Activated CD4-positive, alpha-beta T cell treated with anti-CD3 and anti-CD28 coated beads for 4 hours (primary cell): Measurements from ENCODE around the gene RPS17.
A peak's percentile ranks its signal among the peaks of the same experiment; 100 is the strongest.

ENCODE experiments used
- DNase-seq, 2 donors: peaks; one replicate each; pipeline ENCODE4 v3.0.0-alpha.2; 2020

Gene RPS17

DNA sequence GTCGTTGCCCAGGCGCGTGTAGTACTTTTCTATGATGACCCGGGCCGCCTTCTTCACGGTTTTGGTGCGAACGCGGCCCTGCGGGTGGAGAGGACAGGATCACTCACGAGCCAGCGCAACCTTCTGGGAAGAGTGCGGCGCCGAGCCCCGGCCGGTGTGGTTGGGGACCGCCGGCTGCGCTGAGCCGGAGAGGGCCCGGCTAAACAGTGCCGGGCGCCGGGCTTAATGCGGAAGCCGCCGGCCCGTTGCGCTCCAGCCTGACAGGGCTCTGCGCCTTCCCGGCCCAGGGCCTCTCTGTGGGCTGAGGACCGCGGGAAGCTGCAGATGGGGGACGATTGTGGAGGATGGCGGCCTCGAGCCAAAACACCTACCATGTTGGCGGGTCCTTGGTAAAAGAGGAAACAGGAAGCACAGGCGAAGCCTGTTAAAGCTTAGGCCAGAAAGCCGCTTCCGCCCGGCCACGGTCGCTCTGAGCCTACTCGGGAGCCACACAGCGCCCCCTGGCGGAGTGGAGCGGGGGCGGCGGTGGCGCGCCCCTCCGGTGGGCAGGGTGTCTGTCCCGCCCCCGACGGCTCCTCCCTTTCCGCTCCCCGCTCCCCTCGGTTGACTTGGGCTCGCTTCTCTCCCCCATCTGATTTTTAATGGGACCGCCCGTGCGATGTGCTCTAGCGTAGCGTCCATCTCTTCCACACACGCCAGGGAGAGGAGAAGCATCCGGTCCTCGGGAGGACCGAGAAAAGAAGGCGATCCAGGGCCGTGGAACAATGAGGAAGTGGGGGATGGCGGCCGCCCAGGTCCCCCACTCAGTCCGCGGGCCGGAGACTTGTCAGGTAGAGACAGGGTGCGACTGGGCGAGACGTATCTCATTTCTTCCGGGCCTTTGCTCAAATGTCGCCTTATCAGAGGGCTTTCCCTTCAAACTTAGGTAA is at the start of gene RPS17:
RPS17 (minus strand) TSS at position 403 of the 929 bp plus-strand sequence; CDS start at position 374, 29 bp downstream.
- peak; percentile 97 to 98 for DNase-seq

DNA sequence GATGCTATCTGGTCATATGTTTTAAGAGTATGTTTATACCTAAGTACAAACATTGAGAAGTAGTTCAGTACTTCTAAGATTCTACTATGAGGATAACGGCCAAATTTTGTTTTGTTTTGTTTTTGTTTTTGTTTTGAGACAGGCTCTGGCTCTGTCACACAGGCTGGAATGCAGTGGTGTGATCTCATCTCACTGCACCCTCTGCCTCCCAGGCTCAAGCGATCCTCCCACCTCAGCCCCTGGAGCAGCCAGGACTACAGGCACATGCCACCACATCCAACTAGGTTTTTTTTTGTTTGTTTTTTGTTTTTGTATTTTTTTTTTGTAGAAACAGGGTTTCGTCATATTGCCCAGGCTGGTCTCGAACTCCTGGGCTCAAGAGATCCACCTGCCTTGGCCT is 47.5 kb upstream of the RPS17 start:
- DNase-seq: no peak

DNA sequence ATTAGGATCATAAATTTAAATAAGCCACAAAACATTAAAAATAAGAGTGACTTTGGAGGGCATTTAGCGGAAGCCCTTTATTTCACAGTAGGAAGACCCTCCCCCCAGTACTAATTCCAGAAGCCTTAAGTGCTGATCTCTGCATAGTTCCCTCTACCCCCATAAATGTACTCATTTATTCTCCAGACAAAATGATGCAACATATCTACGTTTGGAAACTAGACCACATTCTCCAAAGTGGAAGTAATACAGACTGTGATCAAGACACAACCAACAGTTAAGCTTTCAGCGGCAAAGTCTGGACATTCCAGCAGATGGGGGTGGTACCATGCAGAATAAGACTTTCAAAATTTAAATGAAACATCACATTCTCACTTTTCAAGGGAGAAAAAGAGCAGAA is 44.8 kb upstream of the RPS17 start:
- no peak for DNase-seq

DNA sequence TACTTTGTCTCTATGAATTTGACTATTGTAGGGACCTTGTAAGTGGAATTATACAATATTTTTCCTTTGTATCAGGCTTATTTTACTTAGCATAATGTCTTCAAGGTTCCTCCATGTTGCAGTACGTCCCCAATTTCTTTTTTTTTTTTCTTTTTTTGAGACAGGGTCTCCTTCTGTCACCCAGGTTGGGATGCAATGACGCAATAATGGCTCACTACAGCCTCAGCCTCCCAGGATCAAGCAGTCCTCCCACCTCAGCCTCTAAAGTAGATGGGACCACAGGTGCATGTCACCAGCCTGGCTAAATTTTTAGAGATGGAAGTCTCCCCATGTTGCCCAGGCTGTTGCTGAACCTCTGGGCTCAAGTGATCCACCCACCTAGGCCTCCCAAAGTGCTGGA is 40.5 kb upstream of the RPS17 start:
- DNase-seq: no peak

DNA sequence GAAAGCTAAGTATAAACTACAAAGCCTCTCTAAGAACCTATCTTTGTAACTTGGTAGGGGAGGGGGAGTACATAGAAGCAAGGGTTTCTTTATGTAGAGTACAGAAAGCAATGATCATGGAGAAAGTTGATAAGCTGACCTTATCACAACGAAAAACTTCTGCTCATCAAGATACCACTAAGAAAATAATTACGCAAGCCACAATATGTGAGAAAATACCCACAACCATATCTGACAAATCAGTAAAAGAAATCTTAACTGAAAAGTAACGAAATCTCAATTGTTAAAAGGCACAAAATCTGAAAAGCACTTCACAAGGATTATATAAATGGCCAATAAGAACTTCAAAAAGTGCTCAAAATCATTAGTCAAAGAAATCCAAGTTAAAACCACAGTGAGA is 35.1 kb upstream of the RPS17 start:
- DNase-seq: no peak

DNA sequence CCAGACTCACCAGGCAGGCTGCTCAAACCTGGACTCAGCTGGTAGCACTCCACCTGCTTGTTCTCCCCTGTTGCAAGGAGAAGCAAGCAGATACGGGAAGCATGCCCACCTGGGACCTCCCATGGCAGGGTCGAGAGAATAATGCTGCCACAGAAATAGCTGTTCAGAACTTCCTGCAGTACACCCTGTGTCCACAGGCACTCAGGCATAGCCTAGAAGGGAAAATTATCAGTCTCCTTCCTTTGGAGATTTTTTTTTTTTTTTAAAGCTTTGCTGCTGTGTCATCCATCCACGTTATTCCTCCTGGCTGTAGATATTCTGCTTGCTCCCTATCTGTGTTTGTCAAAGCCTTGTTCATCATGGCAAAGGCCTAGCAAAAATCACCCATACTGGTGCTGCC is 32.7 kb upstream of the RPS17 start:
- no peak for DNase-seq

DNA sequence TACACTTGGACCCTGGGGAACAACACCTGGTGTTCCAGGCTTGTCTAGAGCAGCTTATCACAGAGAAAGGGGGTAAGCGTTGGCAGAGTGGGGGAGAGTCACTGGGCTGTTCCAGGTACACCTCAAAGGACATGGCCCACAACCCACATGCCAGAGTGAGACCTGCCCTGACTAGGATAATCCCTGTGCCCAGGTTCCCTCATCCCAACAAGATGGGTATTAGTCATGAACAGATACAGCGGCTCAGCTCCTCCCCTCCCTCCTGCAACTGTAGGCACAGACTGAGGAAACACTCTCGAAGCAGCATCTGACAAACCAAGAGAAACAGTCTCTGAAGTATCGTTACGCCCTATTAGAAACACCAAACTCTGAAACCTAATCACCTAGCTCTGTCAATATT is 32.1 kb upstream of the RPS17 start:
- DNase-seq: no peak

DNA sequence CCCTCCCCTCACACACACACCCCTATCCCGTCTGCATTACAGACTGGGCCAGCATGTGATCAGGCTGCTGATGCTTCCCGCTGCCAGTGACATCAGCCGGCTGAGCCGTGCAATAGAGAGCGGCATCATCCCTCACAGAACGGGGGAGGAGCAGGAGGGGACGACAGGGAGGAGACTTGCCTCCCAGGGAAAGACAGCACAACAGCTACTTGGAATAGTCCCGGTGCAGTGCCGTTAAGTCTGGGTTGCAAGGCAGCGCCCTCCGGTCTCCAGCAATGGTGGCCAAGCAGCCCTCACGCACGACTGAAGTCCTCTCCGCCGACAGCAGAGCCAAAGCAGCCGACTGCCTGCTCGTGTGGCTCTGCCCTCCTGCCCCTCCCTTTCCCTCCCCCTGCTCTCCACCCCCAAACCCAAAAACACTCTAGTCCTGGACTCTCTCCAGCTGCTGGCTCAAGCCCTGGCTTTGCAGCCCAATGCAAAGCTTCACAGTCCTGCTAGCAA is 31.5 kb upstream of the RPS17 start:
- DNase-seq: no peak

DNA sequence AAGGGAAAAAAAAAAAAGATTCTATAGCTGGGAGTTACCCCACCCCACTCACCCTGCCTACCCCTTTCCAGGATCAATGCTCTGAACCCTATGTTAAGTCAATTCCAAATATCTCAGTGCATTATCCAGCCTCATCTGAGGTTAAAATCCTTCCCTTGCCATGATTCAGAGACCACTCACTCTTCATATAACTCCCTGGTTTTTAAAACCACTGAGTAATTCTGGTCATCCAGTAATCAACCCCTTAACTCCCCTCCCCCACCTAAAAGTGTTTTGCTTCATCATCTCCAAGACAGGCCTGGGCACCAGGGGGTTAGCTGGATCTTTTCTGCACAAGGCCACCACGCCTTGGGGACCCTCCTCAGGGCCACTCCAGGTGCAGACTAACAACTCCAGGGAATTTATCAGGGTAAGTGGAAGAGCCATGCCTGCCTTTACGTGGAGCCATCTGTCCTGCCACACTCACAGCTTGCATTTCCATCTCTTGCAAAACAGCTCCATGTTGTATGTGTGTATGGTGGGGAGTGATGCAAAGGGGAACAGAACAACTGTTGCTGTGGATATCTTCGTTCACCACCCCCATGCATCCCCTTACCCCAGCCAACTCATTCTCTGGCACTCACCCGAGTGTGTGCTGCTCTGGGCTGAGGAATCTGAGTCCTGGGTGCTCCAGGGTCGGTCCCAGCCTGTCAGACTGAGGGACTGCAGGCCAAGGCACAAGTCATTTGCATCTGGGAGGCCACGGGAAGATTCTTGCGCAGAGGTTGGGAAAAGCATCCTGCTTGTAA is 30.7 kb upstream of the RPS17 start:
- DNase-seq: no peak

DNA sequence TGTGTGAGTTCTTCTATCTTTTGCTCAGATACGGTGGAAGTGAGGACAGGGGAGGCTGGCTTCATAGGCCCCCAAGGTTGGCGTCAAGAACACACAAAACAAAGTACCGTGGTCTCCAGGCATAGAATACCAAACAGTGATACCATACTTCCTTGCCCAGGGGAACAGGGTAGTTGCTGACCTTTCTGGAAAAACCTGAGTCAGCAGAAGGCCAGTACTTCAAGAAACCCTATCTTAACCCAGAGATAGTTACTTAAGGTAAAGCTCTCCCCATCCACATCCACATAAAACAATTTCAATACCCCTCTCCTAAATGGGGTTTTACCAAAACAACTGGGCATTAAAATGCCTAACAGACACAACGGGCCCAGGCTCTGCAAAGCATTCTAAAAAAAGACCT is 29.6 kb upstream of the RPS17 start:
- no peak for DNase-seq

DNA sequence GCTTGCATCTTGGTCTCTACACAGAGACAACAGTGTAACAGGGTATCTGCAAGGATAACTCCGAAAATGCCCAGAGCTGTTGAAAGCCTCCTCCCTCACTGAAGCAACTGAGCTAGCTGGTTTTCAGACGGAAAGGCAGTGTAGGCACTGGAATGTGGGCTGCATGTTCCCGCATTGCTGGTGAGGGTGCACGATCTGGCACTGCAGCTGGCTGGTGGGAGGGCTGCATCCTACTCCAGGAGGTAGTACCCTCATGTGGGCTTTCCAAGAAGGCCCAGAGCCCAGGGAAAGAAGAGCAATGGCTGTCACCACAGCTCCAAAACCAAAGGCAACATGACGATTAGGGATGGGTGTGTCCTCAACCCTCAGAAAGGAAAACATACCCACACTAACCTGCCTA is 28.7 kb upstream of the RPS17 start:
- DNase-seq: no peak

DNA sequence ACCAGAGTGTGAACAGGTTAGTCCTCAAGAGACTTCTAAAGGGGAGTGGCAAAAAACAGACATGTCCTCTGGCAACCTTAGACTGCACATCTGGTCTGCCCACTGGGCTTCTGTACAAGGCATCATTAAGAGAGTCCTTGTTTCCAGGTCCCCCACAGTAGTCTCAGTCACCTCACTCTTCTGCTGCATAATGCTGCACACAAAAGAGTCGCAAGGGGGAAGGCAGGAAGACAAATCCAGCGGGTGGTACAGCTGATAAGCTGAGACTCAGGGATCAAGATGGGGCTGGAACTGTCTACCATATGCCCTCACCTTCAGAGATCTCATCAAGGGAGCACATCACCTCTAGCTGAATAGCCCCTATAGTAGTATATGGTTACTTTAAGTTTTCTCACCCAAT is 27.4 kb upstream of the RPS17 start:
- DNase-seq: no peak

DNA sequence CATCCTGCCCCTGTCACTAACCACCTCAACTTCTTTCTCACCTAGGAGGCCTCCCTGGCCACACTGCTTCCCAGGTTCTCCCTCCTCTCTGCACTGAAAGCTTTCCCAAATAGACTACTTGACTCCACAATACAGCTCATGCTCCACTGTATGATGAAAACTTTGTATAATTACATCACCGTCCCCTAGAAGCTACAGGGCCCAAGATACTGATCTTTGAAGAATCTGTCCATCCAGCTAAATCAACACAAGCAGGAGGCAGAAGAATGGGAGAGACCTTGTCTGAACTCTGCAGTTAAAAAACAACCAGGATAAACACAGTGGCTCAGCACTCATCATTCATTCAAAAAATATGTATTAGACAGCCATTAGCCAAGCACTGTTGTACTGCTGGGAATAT is 26.4 kb upstream of the RPS17 start:
- no peak for DNase-seq

DNA sequence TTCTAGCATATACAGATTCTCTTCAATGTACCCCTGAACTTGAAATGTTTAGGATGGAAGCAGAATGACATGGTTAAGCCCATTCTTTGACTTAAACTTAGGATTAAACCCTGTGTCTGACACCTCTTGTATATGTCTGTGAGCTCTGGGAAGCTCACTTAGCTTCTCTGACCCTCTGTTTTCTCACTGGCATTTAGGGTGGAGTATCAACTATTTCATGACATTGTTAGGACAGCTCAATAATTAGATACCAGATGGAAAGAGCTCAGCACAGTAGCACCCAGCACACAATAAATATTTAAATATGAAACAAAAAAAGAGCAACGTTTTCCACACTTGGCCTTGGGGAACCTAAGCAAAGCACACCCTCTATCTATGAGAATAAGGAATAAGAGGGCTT is 18.2 kb upstream of the RPS17 start:
- no peak for DNase-seq

DNA sequence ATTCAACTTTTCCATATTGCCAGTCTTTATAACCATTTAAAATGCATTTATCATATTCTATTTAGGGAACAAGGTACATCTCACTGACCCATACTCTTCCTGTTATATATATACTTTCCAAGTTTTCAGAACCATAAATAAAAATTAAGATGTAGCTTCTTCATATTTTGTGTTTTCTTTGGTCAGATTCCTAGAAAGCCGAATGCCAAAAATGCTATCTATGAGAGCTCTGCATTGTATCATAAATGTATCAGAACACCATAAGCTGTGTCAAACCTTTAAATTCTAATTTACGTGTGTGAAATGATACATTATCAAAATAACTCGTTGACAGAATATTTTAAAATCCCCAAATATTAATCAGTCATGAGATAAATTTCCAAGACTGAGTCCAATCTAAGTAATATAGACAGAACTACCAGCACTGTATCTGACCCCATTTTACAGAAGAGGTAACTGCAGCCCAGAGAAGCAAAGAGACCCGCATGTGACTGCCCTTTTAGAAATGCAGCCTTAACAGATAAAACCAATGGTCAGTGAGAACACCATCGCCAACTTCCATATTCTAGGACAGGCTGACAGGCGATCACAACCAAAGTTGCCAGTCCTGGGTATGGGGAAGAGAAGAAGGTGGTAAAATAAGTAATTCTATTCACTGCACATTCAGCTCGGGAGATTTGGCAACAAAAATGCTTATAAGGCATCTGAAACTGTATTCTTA is 16.2 kb upstream of the RPS17 start:
- DNase-seq: no peak

DNA sequence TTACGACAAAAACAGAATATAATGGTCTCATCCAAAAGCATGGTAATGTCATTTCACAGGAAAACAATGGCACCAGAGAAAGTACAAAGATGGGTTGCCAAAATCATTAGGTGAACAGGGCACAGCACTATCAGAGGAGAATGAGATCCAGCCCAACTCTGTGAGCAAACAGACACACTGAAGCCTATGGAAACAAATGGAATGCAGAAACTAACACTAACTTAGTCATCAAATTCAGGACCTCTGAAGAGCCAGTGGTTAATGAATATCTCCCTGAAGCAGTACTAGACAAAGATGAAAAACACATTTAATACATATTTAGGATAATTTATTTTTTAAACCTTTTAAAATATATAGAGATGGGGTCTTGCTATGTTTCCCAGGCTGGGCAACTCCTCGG is 14.6 kb upstream of the RPS17 start:
- no peak for DNase-seq

DNA sequence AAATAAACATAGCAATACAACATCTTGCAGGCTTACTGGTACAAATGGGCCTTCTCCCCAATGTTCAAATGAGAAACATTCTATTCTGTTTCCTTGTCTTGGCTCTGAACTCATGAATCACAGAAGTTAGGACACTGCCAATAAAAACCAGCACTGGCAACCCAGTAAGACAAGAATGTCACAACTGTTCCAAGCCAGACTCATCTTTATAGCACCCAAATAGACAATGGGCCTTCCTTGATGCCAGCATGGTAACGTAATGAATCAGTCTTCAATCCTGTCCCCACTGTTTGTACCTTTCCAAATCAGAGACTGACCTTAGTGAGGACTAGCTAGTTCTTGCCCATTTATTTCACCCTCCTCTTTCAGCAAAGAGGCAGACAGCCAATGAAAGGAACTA is 14.1 kb upstream of the RPS17 start:
- no peak for DNase-seq

DNA sequence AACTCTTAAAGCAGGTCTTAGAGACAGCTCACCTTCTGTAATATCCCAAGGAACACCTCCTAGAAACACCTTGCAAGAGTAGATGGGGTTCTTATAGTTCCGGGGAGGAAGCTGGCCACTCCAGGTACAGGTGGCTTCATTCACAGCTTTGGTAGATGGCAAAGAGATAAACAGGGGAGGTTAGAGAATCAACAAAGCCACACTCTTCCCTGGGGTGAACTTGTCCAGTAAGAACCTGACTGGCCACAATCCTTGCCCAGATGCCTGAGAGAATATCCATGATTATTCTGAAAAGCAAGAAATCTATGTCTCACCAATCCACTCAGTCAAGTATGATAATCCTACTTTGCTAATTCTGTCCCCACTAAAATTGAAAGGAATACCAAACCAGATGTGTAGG is 13.6 kb upstream of the RPS17 start:
- no peak for DNase-seq

DNA sequence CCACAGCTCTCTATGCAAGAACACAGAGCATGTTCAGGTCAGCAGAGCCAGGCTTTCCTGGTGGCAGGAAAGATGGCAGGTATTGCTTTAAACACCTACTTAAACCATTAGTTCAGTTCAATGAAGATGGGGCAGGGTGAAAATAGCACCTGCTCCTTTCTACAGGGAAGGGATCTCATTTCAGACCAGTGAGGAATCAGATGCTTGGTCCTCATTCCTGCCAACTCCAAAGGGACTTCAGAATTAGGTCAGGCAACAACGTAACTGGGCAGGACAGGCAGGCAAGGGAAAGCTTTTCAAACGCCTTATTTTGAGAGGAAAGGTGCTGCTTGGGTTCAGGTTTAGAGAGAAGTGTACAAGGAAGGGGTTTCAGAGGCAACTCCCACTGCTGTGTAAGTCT is 12.6 kb upstream of the RPS17 start:
- no peak for DNase-seq

DNA sequence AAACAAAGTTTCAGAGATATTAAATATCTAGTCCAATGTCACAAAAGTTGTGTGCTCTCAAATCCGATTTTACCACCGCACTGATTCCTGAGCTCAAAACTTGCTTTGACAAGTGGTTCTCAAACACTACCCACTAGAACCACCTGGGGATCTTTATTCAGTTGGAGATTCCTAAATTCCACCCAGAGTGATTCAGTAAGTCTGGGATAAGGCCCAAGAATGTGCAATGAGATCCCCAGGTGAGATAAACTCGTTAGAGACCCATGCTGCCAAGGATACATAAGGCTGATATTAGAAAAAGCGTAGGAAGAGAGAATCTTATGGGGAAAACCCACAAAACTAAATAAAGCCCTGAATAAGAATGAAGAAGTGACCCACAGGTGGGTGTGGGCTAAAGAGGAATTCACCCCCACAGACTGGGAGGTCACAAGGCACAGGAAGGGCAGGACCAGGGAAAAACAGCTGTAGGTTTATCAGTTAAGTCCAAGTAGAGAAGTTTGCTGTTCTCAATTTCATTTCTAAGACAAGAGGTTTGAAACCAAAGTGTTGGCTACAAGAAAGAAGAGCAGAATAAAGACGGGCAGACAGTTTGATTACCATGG is 11.5 kb upstream of the RPS17 start:
- DNase-seq: no peak

DNA sequence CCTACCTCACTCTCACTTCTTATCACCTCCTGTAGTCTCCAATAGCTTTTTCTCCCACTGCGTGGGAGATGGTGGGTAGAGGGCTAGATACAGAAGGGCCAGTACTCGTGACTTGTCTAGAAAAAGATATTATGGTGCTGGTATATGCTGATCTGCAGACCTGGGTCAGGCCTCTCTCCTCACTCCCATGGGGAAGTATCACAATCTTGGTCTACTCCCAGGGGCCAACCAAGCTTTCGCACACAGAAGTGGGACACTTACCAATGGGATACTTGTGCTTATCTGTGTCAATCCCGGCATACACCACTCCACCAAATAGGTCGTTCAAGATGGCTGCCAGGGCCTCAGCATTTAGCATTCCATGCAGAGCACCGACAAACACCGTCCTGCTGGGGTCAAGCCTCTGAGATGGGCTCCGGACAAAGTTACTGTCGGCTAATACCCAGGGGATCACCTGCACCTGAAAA is 9.0 kb upstream of the RPS17 start:
- no peak for DNase-seq

DNA sequence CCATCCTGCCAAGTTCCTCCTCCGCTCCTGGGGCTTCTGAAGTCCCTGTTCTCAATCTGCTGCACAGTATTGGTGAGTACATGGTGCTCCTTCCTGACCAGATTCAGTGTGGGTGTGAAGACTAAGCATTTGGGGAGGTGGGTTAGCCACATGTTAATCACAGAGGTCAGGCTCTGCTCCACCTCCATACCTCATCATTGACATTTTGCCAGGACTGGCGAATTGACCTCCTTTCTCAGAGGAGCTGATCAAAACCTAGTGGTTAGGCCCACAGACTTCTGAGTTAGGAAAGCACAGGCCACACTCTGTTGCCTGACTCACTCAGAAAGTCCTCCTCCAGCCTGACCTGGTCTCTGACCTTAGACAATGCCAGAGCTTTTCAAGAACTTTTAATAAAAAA is 8.4 kb upstream of the RPS17 start:
- DNase-seq: no peak

DNA sequence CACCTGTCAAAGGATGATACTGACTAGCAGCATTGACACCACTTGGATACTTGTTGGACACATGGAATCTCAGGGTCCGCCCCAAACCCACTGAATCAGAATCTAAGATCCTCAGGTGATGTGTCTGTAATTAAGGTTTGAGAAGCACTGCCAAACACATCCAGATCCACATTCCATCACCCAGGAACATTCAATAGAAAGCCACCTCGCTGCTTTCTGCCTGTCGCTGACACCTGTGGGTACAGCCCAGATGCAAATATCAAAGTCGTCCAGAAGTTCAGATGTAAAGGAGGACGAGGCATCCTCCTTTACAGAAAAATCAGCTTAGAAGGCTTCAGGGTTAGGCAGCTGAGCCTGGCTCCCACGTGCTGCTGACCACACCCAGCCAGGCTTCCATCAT is 5.2 kb upstream of the RPS17 start:
- DNase-seq: no peak
